ENCODE data around the gene F7.

The F7 gene

DNA sequence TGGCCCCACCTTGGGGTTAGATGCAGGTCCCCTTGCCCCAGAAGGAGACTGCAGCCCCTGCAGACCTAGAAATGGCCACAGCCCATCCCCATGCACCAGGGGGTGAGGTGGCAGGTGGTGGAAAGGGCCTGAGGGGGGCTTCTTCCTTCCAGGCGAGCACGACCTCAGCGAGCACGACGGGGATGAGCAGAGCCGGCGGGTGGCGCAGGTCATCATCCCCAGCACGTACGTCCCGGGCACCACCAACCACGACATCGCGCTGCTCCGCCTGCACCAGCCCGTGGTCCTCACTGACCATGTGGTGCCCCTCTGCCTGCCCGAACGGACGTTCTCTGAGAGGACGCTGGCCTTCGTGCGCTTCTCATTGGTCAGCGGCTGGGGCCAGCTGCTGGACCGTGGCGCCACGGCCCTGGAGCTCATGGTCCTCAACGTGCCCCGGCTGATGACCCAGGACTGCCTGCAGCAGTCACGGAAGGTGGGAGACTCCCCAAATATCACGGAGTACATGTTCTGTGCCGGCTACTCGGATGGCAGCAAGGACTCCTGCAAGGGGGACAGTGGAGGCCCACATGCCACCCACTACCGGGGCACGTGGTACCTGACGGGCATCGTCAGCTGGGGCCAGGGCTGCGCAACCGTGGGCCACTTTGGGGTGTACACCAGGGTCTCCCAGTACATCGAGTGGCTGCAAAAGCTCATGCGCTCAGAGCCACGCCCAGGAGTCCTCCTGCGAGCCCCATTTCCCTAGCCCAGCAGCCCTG lies 12.8 kb downstream of the F7 start:
- no peak for DNase-seq (ENCODE audit: low spot score in 2 of 2)
- H3K4me1 ChIP-seq: no peaks in the 10 kb centered on the region
- H3K27me3 ChIP-seq (ENCODE audit: low read depth): no peaks in the 10 kb centered on the region
- H3K36me3 ChIP-seq (replicated peaks): no peaks in the 10 kb centered on the region
- no peak overlapping the region for H3K4me3 ChIP-seq
- no peaks in the 10 kb centered on the region for H3K9me3 ChIP-seq
- in situ Hi-C loops (cut with MboI; ENCODE audit: low sequenced_read_pairs): no loop called here

DNA sequence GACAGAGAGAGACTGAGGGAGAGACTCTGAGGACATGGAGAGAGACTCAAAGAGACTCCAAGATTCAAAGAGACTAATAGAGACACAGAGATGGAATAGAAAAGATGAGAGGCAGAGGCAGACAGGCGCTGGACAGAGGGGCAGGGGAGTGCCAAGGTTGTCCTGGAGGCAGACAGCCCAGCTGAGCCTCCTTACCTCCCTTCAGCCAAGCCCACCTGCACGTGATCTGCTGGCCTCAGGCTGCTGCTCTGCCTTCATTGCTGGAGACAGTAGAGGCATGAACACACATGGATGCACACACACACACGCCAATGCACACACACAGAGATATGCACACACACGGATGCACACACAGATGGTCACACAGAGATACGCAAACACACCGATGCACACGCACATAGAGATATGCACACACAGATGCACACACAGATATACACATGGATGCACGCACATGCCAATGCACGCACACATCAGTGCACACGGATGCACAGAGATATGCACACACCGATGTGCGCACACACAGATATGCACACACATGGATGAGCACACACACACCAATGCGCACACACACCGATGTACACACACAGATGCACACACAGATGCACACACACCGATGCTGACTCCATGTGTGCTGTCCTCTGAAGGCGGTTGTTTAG lies 13.7 kb downstream of the F7 start:
- H3K4me3 ChIP-seq: no peak overlapping the region
- H3K27me3 ChIP-seq (ENCODE audit: low read depth): no peaks in the 10 kb centered on the region
- in situ Hi-C loops (cut with MboI; ENCODE audit: low sequenced_read_pairs): no loop called here
- no peak for DNase-seq (ENCODE audit: low spot score in 2 of 2)
- no peaks in the 10 kb centered on the region for H3K4me1 ChIP-seq
- no peaks in the 10 kb centered on the region for H3K36me3 ChIP-seq (replicated peaks)
- H3K9me3 ChIP-seq: no peaks in the 10 kb centered on the region

DNA sequence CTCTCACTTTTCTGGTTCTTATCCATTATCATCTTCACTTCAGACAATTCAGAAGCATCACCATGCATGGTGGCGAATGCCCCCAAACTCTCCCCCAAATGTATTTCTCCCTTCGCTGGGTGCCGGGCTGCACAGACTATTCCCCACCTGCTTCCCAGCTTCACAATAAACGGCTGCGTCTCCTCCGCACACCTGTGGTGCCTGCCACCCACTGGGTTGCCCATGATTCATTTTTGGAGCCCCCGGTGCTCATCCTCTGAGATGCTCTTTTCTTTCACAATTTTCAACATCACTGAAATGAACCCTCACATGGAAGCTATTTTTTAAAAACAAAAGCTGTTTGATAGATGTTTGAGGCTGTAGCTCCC lies 14.2 kb downstream of the F7 start:
- in situ Hi-C loops (cut with MboI; ENCODE audit: low sequenced_read_pairs): no loop called here
- H3K4me1 ChIP-seq: no peaks in the 10 kb centered on the region
- H3K4me3 ChIP-seq: no peak overlapping the region
- H3K9me3 ChIP-seq: no peaks in the 10 kb centered on the region
- H3K36me3 ChIP-seq (replicated peaks): no peaks in the 10 kb centered on the region
- no peak for DNase-seq (ENCODE audit: low spot score in 2 of 2)
- H3K27me3 ChIP-seq (ENCODE audit: low read depth): no peaks in the 10 kb centered on the region

DNA sequence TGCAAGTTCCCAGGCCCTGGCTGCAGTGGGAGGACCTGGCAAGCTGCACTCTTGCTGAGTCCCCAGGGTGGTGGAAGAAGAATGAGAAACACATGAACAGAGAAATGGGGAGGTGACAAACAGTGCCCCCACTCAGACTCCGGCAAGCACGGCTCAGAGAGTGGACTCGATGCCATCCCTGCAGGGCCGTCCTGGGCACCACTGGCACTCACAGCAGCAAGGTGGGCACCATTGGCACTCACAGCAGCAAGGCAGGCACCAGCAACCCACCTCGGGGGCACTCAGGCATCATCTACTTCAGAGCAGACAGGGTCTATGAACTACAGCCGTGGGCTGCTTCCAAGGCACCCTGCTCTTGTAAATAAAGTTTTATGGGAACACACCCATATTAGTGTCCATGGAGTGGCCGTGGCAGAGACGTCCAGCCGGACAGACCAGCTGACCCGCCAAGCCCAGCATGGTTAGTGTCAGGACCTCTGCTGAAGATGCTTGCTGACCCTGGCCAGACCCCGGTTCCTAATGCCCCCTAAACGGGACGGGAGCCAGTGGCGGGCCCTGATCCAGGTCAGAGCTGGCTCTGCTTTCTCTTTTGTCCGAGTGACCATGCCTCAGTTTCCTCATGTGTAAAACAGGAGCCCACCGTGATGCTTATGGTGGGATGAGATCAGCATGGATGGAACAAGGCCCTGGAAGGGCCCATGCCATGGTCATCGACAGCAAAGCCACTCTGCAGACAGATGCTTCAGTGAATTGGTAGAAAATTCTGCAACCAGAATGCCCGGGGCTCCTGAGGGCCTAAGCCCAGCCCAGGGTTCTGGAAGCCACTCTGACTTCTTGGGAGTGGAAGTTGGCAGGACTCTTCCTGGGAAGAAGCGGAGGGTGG lies 14.9 kb downstream of the F7 start:
- Histone ChIP-seq H3K27me3 (ENCODE audit: low read depth) (no peaks in the 10 kb centered on the region), H3K4me3 (no peak overlapping the region), H3K9me3 (no peaks in the 10 kb centered on the region), H3K4me1 (no peaks in the 10 kb centered on the region), H3K36me3 (replicated peaks) (no peaks in the 10 kb centered on the region)
- no peak for DNase-seq (ENCODE audit: low spot score in 2 of 2)
- in situ Hi-C loops (cut with MboI; ENCODE audit: low sequenced_read_pairs): no loop called here

DNA sequence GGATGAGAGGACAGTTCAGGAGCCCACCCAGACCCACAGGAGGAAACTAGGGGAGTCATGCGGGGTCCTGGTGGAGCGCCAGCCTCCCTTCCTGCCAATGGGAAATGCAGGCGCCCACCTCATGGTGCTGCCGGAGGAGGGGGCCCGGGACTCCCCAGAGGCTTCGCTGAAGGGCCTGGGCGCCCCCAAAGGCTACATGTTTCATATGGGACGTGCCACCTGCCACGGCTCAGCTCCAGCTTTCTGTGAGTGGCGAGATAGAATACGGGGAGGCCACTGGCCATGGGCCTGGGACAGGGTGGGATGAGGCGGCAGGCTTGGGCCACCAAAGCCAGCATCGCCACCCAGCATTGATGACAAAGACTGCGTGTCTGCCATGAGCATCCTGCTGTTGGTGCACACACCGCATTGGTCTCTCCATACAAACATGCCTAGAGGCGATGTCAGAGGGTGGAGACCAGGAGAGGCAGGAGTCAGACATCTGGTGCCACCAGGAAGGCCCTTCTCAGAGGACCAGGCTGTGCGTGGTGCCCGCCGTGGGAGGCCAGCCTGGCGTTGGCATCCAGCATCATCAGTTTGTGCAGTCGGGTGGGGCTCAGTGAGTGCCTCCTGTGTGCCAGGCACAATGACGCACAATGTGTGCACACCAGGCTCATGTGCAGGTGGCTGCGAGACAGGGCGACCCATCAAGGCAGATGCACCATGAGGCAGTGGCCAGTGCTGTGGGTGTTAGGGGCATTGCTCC lies 15.8 kb downstream of the F7 start:
- Histone ChIP-seq H3K27me3 (ENCODE audit: low read depth) (no peaks in the 10 kb centered on the region), H3K4me3 (no peak overlapping the region), H3K9me3 (no peaks in the 10 kb centered on the region), H3K4me1 (no peaks in the 10 kb centered on the region), H3K36me3 (replicated peaks) (no peaks in the 10 kb centered on the region)
- no peak for DNase-seq (ENCODE audit: low spot score in 2 of 2)
- in situ Hi-C loops (cut with MboI; ENCODE audit: low sequenced_read_pairs): no loop called here

DNA sequence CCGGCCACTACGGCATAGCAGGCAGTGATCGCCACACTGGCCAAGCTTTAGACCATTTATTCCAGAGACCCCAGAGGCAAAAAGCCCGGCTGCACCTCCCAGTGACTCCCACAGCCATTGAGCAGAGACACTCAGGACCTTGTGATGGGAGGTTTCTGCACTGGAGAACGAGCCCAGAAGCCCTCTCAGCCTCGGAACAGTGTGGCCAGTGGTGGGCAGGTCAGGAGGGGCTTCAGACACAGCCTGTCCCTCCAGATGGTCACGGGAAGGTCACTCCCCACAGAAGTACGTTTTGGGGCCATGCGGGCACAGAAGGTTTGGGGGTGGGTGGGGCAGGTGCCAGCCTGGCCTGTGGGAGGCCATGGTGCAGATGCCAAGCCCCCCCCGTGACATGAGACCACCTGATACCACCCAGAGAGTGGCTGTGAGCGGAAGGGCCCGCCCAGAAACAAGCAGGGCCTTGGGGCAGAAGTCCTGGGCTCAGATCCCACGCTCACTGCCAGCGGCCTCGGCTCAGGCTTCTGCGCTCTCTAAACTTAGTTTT lies 16.4 kb downstream of the F7 start:
- Histone ChIP-seq H3K4me3 (no peak overlapping the region), H3K9me3 (no peaks in the 10 kb centered on the region), H3K4me1 (no peaks in the 10 kb centered on the region), H3K36me3 (replicated peaks) (no peaks in the 10 kb centered on the region), H3K27me3 (ENCODE audit: low read depth) (no peaks in the 10 kb centered on the region)
- in situ Hi-C loops (cut with MboI; ENCODE audit: low sequenced_read_pairs): no loop called here
- DNase-seq (ENCODE audit: low spot score in 2 of 2): no peak

DNA sequence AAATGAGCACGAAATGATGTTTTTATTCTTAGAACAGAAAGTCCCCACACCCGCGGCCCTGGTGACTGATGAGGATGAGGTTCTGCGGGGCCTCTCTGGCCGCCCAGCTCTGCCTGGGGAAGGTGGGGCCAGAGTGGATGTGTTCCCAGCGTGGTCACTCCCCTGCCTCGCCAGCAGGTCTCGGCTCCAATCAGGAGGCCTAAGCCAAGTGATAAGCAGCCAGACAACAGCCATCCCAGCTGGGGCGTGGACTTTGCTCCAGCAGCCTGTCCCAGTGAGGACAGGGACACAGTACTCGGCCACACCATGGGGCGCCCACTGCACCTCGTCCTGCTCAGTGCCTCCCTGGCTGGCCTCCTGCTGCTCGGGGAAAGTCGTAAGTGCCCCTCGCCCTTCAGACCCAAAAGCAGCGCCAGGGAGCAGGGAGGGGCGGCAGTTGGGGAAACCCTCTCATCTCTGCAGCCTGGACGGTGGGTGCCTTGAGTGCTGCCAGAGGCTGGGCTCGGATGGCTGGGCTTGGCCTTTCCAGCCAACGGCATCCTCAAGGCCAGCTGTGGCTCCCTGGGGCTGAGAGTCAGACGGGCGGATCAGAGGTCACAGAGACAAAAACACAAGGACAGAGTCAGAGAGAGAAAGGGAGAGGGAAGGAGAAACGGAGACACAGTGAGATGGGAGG lies 17.1 kb downstream of the F7 start, which contains the start of gene F10:
Gene F10, plus strand, starts transcription at position 250 of the 676 bp plus-strand sequence. Its CDS starts 57 bp downstream, at position 307.
- DNase-seq (ENCODE audit: low spot score in 2 of 2): no peak
- H3K36me3 ChIP-seq (replicated peaks): no peaks in the 10 kb centered on the region
- no peaks in the 10 kb centered on the region for H3K4me1 ChIP-seq
- in situ Hi-C loops (cut with MboI; ENCODE audit: low sequenced_read_pairs): no loop called here
- no peaks in the 10 kb centered on the region for H3K27me3 ChIP-seq (ENCODE audit: low read depth)
- H3K9me3 ChIP-seq: no peaks in the 10 kb centered on the region
- no peak within 1 kb of the TSS for H3K4me3 ChIP-seq

DNA sequence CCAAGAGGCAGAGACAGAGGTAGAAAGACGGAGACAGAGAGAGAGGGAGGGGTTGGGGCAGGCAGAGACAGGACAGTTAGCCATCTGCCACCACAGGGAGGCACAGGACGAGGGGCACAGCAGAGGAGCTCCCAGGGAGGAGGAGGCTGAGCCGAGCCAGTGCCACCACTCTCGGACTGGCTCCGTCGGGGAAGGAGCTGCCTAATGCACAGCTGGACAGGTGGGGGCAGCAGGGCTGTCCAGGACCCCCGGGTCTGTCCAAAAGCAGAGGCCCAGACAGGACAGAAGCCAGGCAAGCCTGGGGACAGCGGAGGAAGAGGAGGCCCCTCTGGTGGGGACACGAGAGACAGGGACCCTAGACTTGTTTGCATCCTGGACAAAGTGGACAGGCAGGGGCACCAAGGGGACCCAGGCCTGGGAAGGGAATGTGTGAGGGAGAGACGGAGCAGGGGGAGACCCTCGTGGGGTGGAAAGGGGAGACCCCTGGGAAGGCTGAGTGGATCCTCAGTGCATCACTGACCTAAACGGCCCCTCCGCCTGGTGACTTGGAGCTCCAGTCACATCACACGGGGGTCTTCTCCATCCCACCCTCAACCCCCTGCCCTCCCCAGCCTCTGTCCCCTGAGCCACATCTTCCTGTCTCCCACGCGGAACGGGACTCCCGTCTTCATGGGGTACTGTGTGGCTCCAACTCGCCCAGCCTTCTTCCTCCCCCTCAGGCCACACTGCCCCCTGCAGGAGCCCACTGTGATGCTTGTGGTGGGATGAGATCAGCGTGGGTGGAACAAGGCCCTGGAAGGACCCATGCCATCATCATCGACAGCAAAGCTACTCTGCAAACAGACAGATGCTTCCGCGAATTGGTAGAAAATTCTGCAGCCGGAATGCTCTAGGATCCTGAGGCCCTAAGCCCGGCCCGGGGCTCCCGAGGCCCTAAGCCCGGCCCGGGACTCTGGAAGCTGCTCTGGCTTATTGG lies 17.9 kb downstream of the F7 start:
- Histone ChIP-seq H3K4me3 (no peak overlapping the region), H3K4me1 (no peaks in the 10 kb centered on the region), H3K36me3 (replicated peaks) (no peaks in the 10 kb centered on the region), H3K27me3 (ENCODE audit: low read depth) (no peaks in the 10 kb centered on the region), H3K9me3 (no peaks in the 10 kb centered on the region)
- DNase-seq (ENCODE audit: low spot score in 2 of 2): peak in 1 of 2 experiments; percentile 40
- in situ Hi-C loops (cut with MboI; ENCODE audit: low sequenced_read_pairs): no loop called here

DNA sequence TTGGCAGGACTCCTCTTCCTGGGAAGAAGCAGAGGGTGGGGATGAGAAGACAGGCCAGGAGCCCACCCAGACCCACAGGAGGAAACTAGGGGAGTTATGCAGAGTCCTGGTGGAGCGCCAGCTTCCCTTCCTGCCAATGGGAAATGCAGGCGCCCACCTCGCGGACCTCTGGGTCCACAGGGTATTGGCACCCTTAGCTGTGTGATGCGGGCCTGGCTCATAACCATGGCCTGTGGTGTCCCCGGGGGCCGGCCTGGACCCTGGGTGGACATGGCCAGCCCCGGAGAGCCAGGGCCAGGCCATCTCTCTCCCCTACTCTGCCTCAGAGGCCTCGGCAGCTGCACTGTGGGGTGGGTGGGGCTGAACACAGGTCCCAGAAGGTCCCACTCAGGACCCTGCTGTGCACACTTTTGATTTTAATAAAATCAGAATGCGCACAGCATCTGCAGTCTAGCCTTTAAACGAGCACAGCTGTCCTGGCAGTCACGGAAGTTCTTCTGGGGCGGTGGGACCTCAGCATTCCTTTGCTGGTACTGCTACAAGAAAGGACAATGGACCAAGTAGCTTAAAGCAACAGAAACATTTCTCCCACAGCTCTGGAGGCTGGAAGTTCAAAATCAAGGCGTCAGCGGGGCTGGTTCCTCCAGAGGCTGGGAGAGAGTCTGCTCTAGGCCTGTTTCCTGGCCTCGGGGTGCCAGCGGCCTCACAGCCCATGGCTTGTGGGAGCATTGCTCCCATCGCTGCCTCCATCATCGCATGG lies 18.8 kb downstream of the F7 start:
- no peaks in the 10 kb centered on the region for H3K4me1 ChIP-seq
- H3K9me3 ChIP-seq: no peaks in the 10 kb centered on the region
- DNase-seq (ENCODE audit: low spot score in 2 of 2): no peak
- no peak overlapping the region for H3K4me3 ChIP-seq
- no peaks in the 10 kb centered on the region for H3K27me3 ChIP-seq (ENCODE audit: low read depth)
- no peaks in the 10 kb centered on the region for H3K36me3 ChIP-seq (replicated peaks)
- in situ Hi-C loops (cut with MboI; ENCODE audit: low sequenced_read_pairs): no loop called here

DNA sequence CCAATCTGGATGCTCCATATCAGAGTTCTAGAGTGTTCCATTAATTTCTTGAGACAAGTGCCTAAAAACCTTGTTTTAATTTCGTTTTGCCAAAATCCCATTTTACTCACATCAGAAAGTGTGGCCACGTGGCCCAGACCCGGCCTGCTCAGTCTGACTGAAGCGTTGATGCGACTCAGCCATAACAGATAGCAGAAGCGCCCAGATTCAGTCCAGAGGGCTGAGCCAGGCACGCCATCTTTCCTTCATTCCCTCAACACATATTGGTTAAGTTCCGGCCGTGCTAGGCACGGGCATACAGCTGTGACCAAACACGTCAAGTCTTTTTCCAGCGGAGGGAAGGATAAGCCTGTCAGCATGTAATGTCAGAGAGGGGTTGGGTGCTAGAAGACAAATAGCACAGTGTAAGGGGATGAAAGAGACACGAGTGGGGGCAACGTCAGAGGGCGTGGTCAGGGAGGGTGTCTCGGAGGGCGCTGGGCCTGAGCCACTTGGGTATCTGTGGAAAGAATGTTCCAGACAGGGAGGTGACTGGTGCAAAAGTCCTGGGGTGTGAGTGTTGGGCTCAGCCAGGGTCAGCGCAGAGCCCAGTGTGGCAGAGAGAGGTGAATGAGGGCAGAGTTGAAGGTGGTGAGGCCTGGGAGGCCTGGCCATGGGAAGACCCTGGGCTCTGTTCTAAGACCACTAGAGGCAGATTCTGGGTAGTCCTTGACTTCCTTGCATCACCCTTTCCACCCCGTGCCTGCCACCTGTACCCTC lies 20.1 kb downstream of the F7 start:
- DNase-seq (ENCODE audit: low spot score in 2 of 2): no peak
- Histone ChIP-seq H3K4me3 (no peak overlapping the region), H3K36me3 (replicated peaks) (no peaks in the 10 kb centered on the region), H3K9me3 (no peaks in the 10 kb centered on the region), H3K27me3 (ENCODE audit: low read depth) (no peaks in the 10 kb centered on the region), H3K4me1 (no peaks in the 10 kb centered on the region)
- in situ Hi-C loops (cut with MboI; ENCODE audit: low sequenced_read_pairs): no loop called here
